ENCODE results near the gene PLA2R1.

GRCh38 chr2:160062292-160063005, at the start of gene PLA2R1:
- TF ChIP-seq CTCF (conservative IDR thresholded peaks at IDR 0.05; ENCODE audit: low read length) (no peak), EZH2phosphoT487 (IDR thresholded peaks at IDR 0.05; ENCODE audit: borderline replicate concordance) (no peak)

All from Loucy (cell line).